NK-92 treated with Interleukin-12 subunit alpha and Interleukin-12 subunit beta, amount 100 ng/mL, for 24 hours (cell line): ENCODE measurements around the gene KRTAP5-9.
"Not testable (repeated sequence)": the region's sequence is repeated elsewhere in the genome, so short reads cannot be mapped to it uniquely, and the experiment has no call there.

ENCODE experiments used
- DNase-seq: peaks from one replicate; lab custom pipeline; 2025; lab: John Stamatoyannopoulos, UW

KRTAP5-9 gene

DNA sequence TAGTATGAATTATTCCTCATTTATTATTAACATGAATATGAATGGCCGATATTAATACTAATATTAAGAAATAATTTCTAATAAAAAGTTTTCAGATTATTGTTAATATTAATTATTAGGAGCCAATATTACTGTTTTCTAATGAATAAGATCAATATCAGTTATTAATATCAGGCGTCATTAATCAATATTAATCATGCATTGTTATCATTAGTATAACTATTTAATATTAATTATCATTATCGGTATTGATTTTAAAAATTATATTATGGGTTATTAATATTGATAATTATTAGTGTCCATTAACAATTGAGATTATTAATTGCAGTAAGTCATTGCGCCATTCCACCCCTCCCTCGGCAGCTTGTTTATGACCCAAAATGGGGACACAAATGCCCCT is 37.5 kb downstream of the KRTAP5-9 start:
- DNase-seq, result not testable (repeated sequence)

DNA sequence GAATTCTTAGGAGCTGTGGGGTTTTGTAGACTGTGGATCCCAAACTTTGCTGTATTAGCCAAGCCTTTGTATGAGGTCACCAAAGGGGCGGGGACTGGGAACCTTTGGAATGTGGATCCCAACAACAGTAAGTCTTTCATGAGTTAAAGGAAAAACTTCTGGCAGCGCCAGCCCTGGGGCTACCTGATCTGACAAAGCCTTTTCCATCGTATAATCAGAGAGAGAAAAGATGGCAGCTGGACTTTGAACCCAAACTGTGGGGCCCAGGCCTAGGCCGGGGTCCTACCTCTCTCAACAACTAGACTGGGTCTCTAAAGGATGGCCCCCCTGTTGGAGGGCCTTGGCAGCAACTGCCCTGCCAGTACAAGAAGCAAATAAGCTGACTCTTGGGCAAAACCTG is 40.1 kb downstream of the KRTAP5-9 start:
- not testable (repeated sequence) for DNase-seq

DNA sequence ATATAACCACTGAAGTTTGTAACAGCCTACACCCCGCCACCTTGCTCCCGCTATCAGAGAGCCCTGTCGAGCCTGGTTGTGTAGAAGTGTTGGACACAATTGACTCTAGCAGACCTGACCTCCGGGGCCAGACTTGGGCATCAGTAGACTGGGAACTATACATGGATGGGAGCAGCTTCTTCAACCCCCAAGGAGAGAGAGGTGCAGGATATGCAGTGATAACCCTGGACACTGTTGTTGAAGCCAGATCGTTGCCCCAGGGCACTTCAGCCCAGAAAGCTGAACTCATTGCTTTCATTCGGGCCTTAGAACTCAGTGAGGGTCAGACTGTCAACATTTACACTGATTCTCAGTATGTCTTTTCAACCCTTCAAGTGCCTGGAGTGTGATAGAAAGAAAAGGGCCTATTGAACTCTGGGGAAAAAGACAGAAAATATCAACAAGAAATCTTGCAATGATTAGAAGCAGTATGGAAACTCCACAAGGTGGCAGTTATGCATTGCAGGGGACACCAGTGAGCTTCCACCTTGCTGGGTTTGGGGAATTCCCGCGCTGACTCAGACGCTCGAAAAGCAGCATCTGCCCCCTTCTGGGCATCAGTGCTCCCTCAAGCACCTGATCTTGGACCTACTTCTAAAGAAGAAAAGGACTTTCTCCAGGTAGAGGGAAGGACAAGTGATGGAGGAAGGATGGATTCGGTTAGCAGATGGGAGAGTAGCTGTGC is 40.8 kb downstream of the KRTAP5-9 start:
- peak; percentile 36 for DNase-seq

DNA sequence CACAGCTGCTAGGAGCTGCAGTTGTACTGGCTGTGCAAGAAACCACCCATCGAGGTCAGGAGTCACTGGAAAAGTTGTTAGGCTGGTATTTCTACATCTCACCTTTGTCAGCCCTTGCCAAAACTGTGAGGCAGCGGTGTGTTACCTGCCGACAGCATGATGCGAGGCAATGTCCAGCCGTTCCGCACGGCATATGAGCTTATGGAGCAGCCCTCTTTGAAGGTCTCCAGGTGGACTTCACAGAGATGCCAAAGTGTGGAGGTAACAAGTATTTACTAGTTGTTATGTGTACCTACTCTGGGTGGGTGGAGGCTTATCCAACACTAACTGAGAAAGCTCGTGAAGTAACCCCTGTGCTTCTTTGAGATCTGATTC is 41.3 kb downstream of the KRTAP5-9 start:
- not testable (repeated sequence) for DNase-seq
